GM23338 (cell line): Measurements from ENCODE around the gene GDPD5. TPM values are rescaled to one million over a fixed set of nuclear protein-coding genes. Genes with fewer than 3 reads are reported as not detected.

Experiments
- ATAC-seq: fragments of 200-7000 bp; cut with Tn5 transposase; 3 replicates; pipeline ENCODE4 v1.9.1; 2020
- DNase-seq: peaks from one replicate; pipeline ENCODE4 v3.0.0-alpha.2; 2015; ENCODE audit warnings: low spot score
- H2AFZ ChIP-seq: fragments of 200-600 bp; sonication (generic); 2 replicates; pipeline ENCODE4 v1.8.0; 2016; ENCODE audit warnings: antibody characterized with exemption, mild to moderate bottlenecking, moderate library complexity
- H3F3A ChIP-seq: fragments of 200-600 bp; sonication (generic); replicated peaks from 2 replicates; pipeline ENCODE4 v1.8.0; 2017; ENCODE audit warnings: antibody characterized with exemption, mixed run types, low read depth
- H3K27ac ChIP-seq: fragments of 200-600 bp; sonication (generic); 2 replicates; pipeline ENCODE4 v1.6.1; 2016; ENCODE audit warnings: low read depth
- H3K27me3 ChIP-seq: fragments of 200-600 bp; sonication (generic); 2 replicates; pipeline ENCODE4 v1.8.0; 2016; ENCODE audit warnings: mild to moderate bottlenecking, mixed run types, moderate library complexity; ENCODE audit not compliant: insufficient read depth
- H3K36me3 ChIP-seq: fragments of 200-600 bp; sonication (generic); 2 replicates; pipeline ENCODE4 v1.8.0; 2016; ENCODE audit warnings: mild to moderate bottlenecking; ENCODE audit not compliant: insufficient read depth
- H3K4me1 ChIP-seq: fragments of 200-600 bp; sonication (generic); 2 replicates; pipeline ENCODE4 v1.8.0; 2016; ENCODE audit warnings: mild to moderate bottlenecking, moderate library complexity; ENCODE audit not compliant: insufficient read depth
- H3K4me2 ChIP-seq: fragments of 200-600 bp; sonication (generic); 2 replicates; pipeline ENCODE4 v1.7.1; 2017; ENCODE audit warnings: mixed run types
- H3K4me3 ChIP-seq: fragments of 200-600 bp; sonication (generic); 2 replicates; pipeline ENCODE4 v1.6.1; 2016; ENCODE audit warnings: mixed run types
- H3K79me2 ChIP-seq: fragments of 200-600 bp; sonication (generic); replicated peaks from 2 replicates; pipeline ENCODE4 v1.8.0; 2017; ENCODE audit warnings: mild to moderate bottlenecking; ENCODE audit not compliant: insufficient read depth
- H3K9me2 ChIP-seq: fragments of 200-600 bp; sonication (generic); 2 replicates; pipeline ENCODE4 v1.8.0; 2017; ENCODE audit not compliant: insufficient read depth
- H4K20me1 ChIP-seq: fragments of 200-600 bp; sonication (generic); replicated peaks from 2 replicates; pipeline ENCODE4 v1.8.0; 2017; ENCODE audit warnings: mild to moderate bottlenecking; ENCODE audit not compliant: insufficient read depth
- H3K27ac Mint-ChIP-seq: 2 replicates; pipeline ENCODE4 v1.8.0; 2020; ENCODE audit warnings: inconsistent platforms, mild to moderate bottlenecking, moderate library complexity, mixed read lengths
- H3K27me3 Mint-ChIP-seq: 3 replicates; pipeline ENCODE4 v1.8.0; 2022; ENCODE audit warnings: low read depth, mild to moderate bottlenecking, moderate library complexity, mixed read lengths, inconsistent platforms; ENCODE audit not compliant: insufficient read depth, poor library complexity
- H3K36me3 Mint-ChIP-seq: 3 replicates; pipeline ENCODE4 v1.8.0; 2021; ENCODE audit warnings: low read depth, mild to moderate bottlenecking, inconsistent platforms, moderate library complexity, mixed read lengths
- H3K4me1 Mint-ChIP-seq: 3 replicates; pipeline ENCODE4 v1.8.0; 2020; ENCODE audit warnings: mild to moderate bottlenecking, inconsistent platforms, mixed read lengths
- H3K4me3 Mint-ChIP-seq: 3 replicates; pipeline ENCODE4 v1.8.0; 2021; ENCODE audit warnings: moderate library complexity, mild to moderate bottlenecking, inconsistent platforms, mixed read lengths
- H3K9me3 Mint-ChIP-seq: 3 replicates; pipeline ENCODE4 v1.8.0; 2020; ENCODE audit warnings: moderate library complexity, mild to moderate bottlenecking, inconsistent platforms, mixed read lengths
- CREB1 ChIP-seq: fragments of 250-450 bp; sonication (Bioruptor Pico); IDR thresholded peaks from 2 replicates; pipeline ENCODE4 v1.5.0; 2020; ENCODE audit warnings: low read depth, mild to moderate bottlenecking, moderate library complexity
- EZH2 ChIP-seq: fragments of 200-600 bp; sonication (generic); IDR thresholded peaks from one replicate; pipeline ENCODE4 v1.8.0; 2017; ENCODE audit warnings: antibody characterized with exemption, mild to moderate bottlenecking, low read depth; ENCODE audit not compliant: unreplicated experiment
- EZH2phosphoT487 ChIP-seq: fragments of 200-600 bp; sonication (generic); IDR thresholded peaks from one replicate; pipeline ENCODE4 v1.8.1; 2018; ENCODE audit warnings: antibody characterized with exemption; ENCODE audit not compliant: unreplicated experiment
- NANOG ChIP-seq: IDR thresholded peaks from 2 replicates; pipeline ENCODE4 v1.6.1; 2016; ENCODE audit warnings: antibody characterized with exemption, borderline replicate concordance
- POLR2AphosphoS5 ChIP-seq: IDR thresholded peaks from 2 replicates; pipeline ENCODE4 v1.6.1; 2016; ENCODE audit warnings: antibody characterized with exemption, low read depth
- ZNF114 ChIP-seq: fragments of 250-450 bp; sonication (Bioruptor Pico); IDR thresholded peaks from 2 replicates; pipeline ENCODE4 v1.5.0; 2020; ENCODE audit warnings: mild to moderate bottlenecking, moderate library complexity
- polyA plus RNA-seq: library from polyadenylated mRNA; unstranded; fragments of >200 nt; fragmentation: Nextera tagmentation; extraction: Ambion mirVana; gene quantifications from 2 replicates; pipeline ENCODE4 v1.2.1, GENCODE V29; 2016
- total RNA-seq: library from RNA; depleted of rRNA; stranded (reverse); fragments of >200 nt; shearing (Covaris generic); gene quantifications from 2 replicates; pipeline ENCODE4 v1.2.3, GENCODE V29; 2014
- TF ChIP-seq, protein P1 (sequence below): fragments of 250-450 bp; sonication (Bioruptor Pico); IDR thresholded peaks from 2 replicates; pipeline ENCODE4 v1.5.0; 2020; ENCODE audit warnings: mild to moderate bottlenecking, moderate library complexity
- TF ChIP-seq, protein P2 (sequence below): IDR thresholded peaks from 2 replicates; pipeline ENCODE4 v1.6.1; 2016; ENCODE audit warnings: antibody characterized with exemption
- TF ChIP-seq, protein P3 (sequence below): IDR thresholded peaks from one replicate; pipeline ENCODE4 v1.6.1; 2018; ENCODE audit warnings: antibody characterized with exemption; ENCODE audit not compliant: unreplicated experiment

GDPD5 gene
- total and polyA plus RNA-seq, 2 experiments from 2014 or later, result 1.6 to 4.9 TPM

DNA sequence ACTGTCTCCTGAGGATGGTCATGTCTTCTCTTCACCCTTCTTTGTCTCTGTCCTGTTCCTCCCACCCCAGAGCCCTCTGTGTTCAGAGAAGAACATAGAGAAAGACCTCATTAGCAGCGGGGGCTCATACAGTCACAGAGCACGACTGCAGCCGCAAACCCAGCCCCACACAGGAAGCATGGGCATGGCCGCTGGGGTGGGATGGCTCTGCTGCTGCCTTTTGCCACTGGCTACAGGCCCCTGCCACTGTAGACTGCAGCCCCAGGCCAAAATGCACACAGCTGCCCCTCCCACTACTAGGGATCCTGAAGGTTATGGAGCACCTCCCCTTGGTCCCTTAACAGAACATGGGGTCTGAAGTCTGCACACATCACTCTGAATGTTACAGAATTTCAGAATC lies 57.9 kb downstream of the GDPD5 start (continued):
- TF ChIP-seq, protein P1, sequence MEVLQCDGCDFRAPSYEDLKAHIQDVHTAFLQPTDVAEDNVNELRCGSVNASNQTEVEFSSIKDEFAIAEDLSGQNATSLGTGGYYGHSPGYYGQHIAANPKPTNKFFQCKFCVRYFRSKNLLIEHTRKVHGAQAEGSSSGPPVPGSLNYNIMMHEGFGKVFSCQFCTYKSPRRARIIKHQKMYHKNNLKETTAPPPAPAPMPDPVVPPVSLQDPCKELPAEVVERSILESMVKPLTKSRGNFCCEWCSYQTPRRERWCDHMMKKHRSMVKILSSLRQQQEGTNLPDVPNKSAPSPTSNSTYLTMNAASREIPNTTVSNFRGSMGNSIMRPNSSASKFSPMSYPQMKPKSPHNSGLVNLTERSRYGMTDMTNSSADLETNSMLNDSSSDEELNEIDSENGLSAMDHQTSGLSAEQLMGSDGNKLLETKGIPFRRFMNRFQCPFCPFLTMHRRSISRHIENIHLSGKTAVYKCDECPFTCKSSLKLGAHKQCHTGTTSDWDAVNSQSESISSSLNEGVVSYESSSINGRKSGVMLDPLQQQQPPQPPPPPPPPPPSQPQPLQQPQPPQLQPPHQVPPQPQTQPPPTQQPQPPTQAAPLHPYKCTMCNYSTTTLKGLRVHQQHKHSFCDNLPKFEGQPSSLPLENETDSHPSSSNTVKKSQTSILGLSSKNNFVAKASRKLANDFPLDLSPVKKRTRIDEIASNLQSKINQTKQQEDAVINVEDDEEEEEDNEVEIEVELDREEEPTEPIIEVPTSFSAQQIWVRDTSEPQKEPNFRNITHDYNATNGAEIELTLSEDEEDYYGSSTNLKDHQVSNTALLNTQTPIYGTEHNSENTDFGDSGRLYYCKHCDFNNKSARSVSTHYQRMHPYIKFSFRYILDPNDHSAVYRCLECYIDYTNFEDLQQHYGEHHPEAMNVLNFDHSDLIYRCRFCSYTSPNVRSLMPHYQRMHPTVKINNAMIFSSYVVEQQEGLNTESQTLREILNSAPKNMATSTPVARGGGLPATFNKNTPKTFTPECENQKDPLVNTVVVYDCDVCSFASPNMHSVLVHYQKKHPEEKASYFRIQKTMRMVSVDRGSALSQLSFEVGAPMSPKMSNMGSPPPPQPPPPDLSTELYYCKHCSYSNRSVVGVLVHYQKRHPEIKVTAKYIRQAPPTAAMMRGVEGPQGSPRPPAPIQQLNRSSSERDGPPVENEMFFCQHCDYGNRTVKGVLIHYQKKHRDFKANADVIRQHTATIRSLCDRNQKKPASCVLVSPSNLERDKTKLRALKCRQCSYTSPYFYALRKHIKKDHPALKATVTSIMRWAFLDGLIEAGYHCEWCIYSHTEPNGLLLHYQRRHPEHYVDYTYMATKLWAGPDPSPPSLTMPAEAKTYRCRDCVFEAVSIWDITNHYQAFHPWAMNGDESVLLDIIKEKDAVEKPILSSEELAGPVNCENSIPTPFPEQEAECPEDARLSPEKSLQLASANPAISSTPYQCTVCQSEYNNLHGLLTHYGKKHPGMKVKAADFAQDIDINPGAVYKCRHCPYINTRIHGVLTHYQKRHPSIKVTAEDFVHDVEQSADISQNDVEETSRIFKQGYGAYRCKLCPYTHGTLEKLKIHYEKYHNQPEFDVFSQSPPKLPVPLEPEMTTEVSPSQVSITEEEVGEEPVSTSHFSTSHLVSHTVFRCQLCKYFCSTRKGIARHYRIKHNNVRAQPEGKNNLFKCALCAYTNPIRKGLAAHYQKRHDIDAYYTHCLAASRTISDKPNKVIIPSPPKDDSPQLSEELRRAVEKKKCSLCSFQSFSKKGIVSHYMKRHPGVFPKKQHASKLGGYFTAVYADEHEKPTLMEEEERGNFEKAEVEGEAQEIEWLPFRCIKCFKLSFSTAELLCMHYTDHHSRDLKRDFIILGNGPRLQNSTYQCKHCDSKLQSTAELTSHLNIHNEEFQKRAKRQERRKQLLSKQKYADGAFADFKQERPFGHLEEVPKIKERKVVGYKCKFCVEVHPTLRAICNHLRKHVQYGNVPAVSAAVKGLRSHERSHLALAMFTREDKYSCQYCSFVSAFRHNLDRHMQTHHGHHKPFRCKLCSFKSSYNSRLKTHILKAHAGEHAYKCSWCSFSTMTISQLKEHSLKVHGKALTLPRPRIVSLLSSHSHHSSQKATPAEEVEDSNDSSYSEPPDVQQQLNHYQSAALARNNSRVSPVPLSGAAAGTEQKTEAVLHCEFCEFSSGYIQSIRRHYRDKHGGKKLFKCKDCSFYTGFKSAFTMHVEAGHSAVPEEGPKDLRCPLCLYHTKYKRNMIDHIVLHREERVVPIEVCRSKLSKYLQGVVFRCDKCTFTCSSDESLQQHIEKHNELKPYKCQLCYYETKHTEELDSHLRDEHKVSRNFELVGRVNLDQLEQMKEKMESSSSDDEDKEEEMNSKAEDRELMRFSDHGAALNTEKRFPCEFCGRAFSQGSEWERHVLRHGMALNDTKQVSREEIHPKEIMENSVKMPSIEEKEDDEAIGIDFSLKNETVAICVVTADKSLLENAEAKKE (CRISPR knock-in tag), result no peak

DNA sequence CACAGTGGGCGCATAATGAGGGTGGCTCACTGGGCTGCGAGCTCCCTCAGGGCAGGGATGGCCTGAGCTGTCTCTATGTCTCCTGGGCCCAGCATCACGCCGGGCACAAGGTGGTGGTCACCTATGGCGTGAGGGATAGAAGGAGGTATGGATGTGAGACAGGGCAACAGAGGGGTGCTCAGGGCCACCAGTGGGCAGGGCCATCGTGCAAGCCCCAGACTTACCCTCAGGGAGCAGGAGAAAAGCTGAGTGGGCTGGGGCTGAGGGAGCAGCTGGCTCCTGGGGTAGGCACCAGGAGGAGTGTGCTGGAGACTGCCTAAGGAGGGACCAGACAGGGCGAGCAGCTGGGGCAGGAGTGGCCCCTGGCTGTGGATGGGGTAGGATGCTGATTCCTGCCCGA lies 58.4 kb downstream of the GDPD5 start:
- Histone ChIP-seq H3K9me2 (no peaks in the 10 kb centered on the region), H3K4me1 (no peaks in the 10 kb centered on the region; the same call in 1 of the 2 replicates), H3K79me2 (no peaks in the 10 kb centered on the region), H3K36me3 (no peaks in the 10 kb centered on the region), H3F3A (no peaks in the 10 kb centered on the region), H3K27me3 (no peaks in the 10 kb centered on the region), H3K4me3 (no peak overlapping the region), H3K4me2 (no peak overlapping the region), H2AFZ (no peak overlapping the region), H4K20me1 (no peaks in the 10 kb centered on the region), H3K27ac (no peak overlapping the region)
- DNase-seq (no peak), ATAC-seq (no peak)
- H3K36me3 Mint-ChIP-seq, result no peaks in the 10 kb centered on the region
- no peak overlapping the region for H3K4me3 Mint-ChIP-seq
- H3K27ac Mint-ChIP-seq, result no peak overlapping the region
- H3K27me3 Mint-ChIP-seq, result peaks cover 8% of the 10 kb centered on the region
- H3K4me1 Mint-ChIP-seq, result peaks cover 45% of the 10 kb centered on the region
- no peaks in the 10 kb centered on the region for H3K9me3 Mint-ChIP-seq
- TF ChIP-seq EZH2, result no peak
- TF ChIP-seq CREB1 (CRISPR knock-in tag), result no peak
- no peak for TF ChIP-seq POLR2AphosphoS5
- TF ChIP-seq NANOG, result no peak
- TF ChIP-seq, protein P2, sequence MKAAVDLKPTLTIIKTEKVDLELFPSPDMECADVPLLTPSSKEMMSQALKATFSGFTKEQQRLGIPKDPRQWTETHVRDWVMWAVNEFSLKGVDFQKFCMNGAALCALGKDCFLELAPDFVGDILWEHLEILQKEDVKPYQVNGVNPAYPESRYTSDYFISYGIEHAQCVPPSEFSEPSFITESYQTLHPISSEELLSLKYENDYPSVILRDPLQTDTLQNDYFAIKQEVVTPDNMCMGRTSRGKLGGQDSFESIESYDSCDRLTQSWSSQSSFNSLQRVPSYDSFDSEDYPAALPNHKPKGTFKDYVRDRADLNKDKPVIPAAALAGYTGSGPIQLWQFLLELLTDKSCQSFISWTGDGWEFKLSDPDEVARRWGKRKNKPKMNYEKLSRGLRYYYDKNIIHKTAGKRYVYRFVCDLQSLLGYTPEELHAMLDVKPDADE, result no peak
- no peak for TF ChIP-seq ZNF114 (CRISPR knock-in tag)
- TF ChIP-seq, protein P3, sequence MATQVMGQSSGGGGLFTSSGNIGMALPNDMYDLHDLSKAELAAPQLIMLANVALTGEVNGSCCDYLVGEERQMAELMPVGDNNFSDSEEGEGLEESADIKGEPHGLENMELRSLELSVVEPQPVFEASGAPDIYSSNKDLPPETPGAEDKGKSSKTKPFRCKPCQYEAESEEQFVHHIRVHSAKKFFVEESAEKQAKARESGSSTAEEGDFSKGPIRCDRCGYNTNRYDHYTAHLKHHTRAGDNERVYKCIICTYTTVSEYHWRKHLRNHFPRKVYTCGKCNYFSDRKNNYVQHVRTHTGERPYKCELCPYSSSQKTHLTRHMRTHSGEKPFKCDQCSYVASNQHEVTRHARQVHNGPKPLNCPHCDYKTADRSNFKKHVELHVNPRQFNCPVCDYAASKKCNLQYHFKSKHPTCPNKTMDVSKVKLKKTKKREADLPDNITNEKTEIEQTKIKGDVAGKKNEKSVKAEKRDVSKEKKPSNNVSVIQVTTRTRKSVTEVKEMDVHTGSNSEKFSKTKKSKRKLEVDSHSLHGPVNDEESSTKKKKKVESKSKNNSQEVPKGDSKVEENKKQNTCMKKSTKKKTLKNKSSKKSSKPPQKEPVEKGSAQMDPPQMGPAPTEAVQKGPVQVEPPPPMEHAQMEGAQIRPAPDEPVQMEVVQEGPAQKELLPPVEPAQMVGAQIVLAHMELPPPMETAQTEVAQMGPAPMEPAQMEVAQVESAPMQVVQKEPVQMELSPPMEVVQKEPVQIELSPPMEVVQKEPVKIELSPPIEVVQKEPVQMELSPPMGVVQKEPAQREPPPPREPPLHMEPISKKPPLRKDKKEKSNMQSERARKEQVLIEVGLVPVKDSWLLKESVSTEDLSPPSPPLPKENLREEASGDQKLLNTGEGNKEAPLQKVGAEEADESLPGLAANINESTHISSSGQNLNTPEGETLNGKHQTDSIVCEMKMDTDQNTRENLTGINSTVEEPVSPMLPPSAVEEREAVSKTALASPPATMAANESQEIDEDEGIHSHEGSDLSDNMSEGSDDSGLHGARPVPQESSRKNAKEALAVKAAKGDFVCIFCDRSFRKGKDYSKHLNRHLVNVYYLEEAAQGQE, result no peak
- no peak for TF ChIP-seq EZH2phosphoT487
